Ectodermal cell (in vitro differentiated cells): ENCODE measurements around the gene NRP2.

Source experiments
- H3K27ac ChIP-seq: 2 replicates; pipeline ENCODE4 v1.7.0; 2013; ENCODE audit warnings: mild to moderate bottlenecking, low read depth, low read length; ENCODE audit not compliant: insufficient read depth, poor library complexity, severe bottlenecking
- H3K27me3 ChIP-seq: 2 replicates; pipeline ENCODE4 v1.7.0; 2013; ENCODE audit warnings: mild to moderate bottlenecking, low read length; ENCODE audit not compliant: insufficient read depth, control insufficient read depth, poor library complexity, severe bottlenecking
- H3K36me3 ChIP-seq: one replicate; pipeline ENCODE4 v1.7.0; 2013; ENCODE audit warnings: low read length; ENCODE audit not compliant: control insufficient read depth, insufficient read depth
- H3K4me1 ChIP-seq: one replicate; pipeline ENCODE4 v1.7.0; 2013; ENCODE audit warnings: low read length; ENCODE audit not compliant: control insufficient read depth, insufficient read depth
- H3K4me3 ChIP-seq: 2 replicates; pipeline ENCODE4 v1.7.0; 2013; ENCODE audit warnings: low read depth, low read length, control low read depth; ENCODE audit not compliant: insufficient read depth
- H3K9me3 ChIP-seq: 2 replicates; pipeline ENCODE4 v1.7.0; 2013; ENCODE audit warnings: mild to moderate bottlenecking, low read length, moderate library complexity; ENCODE audit not compliant: control insufficient read depth
- WGBS, 2 experiments: methylation state at CpG; one replicate each; pipeline ENCODE4 v1.1.7; 2013; ENCODE audit warnings: missing lambda C conversion rate in 2 of 2; 5-methylcytosine and 5-hydroxymethylcytosine counted together

The NRP2 gene

DNA sequence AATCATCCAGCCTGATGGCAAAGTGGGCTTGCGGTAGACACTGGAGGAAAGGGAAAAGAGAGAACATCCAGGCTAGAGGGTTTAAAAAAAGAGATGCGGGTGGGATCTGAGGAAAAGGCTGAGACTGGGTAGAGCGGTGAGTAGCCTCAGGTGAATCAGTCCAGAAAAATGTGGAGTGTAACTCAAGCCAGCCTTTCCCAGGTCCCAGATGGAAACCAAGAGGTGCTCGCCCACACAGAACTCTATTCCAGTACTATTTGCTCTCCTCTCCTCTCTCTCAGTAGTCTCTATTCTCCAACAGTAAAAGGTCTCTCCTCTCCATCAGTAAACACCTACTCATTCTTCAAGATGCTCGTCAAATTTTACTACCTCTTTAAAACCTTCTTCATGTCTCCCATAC is 38.3 kb upstream of the NRP2 start:
- Histone ChIP-seq H3K9me3 (no peaks in the 10 kb centered on the region), H3K27me3 (no peaks in the 10 kb centered on the region), H3K36me3 (no peaks in the 10 kb centered on the region), H3K4me1 (peaks cover 11% of the 10 kb centered on the region), H3K4me3 (no peak overlapping the region), H3K27ac (no peak overlapping the region)
- 94 to 95% methylated on average over 5 of the region's 5 CpGs for whole genome bisulfite sequencing, 2 experiments

DNA sequence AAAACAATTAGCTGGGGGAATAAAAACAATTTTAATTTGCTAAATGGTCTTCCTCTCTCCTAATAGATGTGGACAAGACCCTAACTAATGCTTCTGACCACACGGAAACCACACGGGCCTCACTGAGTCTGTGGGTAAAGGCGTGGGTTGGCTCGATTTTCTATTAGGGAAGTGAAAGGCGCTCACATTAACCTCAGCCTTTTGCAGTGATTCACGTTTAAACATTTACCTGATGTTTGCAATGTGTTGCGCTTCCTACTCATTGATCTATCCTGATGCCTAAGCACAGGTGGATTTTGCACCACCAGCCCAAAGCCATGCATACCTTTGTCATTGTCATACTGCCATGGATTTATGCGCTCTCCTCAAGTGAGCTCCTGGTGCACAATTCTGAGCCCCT is 35.6 kb upstream of the NRP2 start:
- 82 to 88% methylated on average over 8 of the region's 8 CpGs for WGBS, 2 experiments
- no peak overlapping the region for H3K4me3 ChIP-seq
- no peaks in the 10 kb centered on the region for H3K36me3 ChIP-seq
- no peaks in the 10 kb centered on the region for H3K9me3 ChIP-seq
- no peaks in the 10 kb centered on the region for H3K27me3 ChIP-seq
- no peak overlapping the region for H3K27ac ChIP-seq
- peaks cover 23% of the 10 kb centered on the region for H3K4me1 ChIP-seq

DNA sequence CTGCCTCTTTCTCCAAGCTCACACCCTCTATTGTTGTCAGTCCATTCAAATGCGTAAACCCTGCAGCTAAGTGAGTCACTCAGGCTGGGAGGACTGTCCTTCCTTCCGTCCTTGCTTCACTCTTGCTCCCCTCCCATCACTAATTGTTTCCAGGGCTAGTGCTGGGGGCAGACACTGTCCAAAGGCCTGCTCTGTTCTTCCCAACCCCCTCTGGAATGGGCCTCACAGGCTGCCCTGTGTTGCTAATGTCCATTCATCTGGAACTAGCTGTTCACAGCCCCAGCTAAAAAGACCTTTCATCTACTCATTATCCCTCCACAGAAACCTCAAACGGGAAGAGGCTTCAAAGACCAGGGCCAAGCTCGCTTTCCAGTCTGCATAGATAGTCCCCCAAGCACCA is 31.9 kb upstream of the NRP2 start:
- Histone ChIP-seq H3K27ac (no peak overlapping the region), H3K9me3 (no peaks in the 10 kb centered on the region)

DNA sequence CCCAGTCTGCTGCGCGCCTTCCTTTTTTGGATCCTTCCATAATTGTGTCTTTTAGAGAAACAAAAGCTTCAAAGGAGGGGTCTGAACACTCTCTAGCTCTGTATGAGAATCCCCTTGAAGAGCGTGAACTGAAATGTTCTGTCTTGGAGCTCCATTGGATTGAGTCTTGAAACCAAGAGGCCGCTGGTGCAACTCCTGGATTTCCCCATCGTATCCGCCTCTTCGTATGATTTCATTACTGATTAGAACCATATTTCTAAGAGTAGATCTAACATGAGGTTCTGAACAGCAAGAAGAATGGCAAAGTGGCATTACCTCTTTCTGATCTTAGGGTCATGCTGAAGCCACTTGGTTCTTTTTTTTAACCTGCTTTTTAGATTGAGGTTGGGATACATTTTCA is 31.4 kb upstream of the NRP2 start:
- H3K36me3 ChIP-seq: no peaks in the 10 kb centered on the region
- WGBS, 2 experiments: 86 to 94% methylated on average over 7 of the region's 7 CpGs
- no peak overlapping the region for H3K4me3 ChIP-seq
- no peaks in the 10 kb centered on the region for H3K9me3 ChIP-seq
- H3K27ac ChIP-seq: no peak overlapping the region
- peaks cover 13% of the 10 kb centered on the region for H3K4me1 ChIP-seq
- H3K27me3 ChIP-seq: no peaks in the 10 kb centered on the region

More for the DNA sequence above, 31.9 kb upstream of the NRP2 start:
- Histone ChIP-seq H3K27me3 (no peaks in the 10 kb centered on the region), H3K4me1 (peaks cover 13% of the 10 kb centered on the region), H3K36me3 (no peaks in the 10 kb centered on the region), H3K4me3 (no peak overlapping the region)
- 19 to 31% methylated on average over 4 of the region's 4 CpGs for WGBS, 2 experiments

DNA sequence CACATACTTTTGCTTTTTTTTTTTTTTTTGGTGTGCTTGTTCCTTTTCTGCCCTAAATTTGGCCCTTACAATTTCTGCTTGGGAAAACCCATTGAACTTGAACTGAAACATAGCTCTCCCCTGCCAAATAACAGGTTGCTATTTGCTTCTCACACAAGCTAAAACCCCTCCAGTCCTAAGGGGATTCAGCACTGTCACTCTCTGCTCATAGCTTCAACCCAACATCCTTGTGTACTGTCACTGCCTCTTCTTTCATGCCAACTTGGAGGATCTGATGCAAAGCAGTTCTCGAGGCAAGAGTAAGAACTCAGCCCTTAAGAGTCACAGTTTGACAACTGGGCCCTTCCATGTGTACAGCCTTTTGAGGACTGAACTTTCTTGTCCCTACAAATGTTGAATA is 30.6 kb upstream of the NRP2 start:
- Histone ChIP-seq H3K36me3 (no peaks in the 10 kb centered on the region), H3K27me3 (no peaks in the 10 kb centered on the region), H3K27ac (no peak overlapping the region), H3K4me1 (peaks cover 13% of the 10 kb centered on the region), H3K9me3 (no peaks in the 10 kb centered on the region), H3K4me3 (no peak overlapping the region)
- 0% methylated on average over 1 of the region's 1 CpG for WGBS, 2 experiments

DNA sequence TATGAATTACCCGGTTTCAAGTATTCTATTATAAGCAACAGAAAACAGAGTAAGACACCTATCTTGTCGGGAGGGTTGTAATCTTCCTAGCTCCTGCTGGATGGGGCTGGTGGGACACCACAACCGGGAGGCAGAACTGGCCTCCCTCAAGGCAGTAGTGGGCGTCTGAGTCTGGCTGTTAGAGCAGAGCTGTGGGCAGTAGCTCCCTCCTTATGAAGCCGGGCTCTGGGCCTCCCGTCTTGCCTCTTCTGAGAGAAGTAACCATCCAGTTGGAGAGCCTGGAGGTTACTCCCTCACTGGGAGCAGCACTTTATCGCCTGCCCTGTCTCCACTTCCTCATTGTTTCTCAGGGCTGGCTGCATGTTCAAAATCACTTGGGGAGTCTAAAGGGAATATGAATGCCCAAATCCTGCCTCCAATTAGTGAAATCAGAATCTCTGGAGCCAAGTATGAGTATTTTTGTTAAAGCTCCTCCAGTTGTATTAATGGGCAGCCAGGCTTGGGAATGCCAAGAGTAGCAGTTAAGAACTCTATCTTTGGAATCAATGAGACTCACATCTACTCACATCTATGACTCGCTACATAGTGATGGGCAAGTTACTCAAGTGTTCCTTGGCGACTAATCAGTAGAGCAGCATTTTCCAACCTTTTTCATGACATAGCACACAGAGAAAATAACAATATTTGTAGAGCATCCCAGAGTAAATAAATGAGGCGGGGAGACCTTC is 27.3 kb upstream of the NRP2 start:
- H3K27ac ChIP-seq: no peak overlapping the region
- H3K9me3 ChIP-seq: no peaks in the 10 kb centered on the region
- H3K27me3 ChIP-seq: no peaks in the 10 kb centered on the region
- H3K4me1 ChIP-seq: peaks cover 11% of the 10 kb centered on the region
- no peaks in the 10 kb centered on the region for H3K36me3 ChIP-seq
- 91 to 93% methylated on average over 10 of the region's 10 CpGs for WGBS, 2 experiments
- H3K4me3 ChIP-seq: no peak overlapping the region

DNA sequence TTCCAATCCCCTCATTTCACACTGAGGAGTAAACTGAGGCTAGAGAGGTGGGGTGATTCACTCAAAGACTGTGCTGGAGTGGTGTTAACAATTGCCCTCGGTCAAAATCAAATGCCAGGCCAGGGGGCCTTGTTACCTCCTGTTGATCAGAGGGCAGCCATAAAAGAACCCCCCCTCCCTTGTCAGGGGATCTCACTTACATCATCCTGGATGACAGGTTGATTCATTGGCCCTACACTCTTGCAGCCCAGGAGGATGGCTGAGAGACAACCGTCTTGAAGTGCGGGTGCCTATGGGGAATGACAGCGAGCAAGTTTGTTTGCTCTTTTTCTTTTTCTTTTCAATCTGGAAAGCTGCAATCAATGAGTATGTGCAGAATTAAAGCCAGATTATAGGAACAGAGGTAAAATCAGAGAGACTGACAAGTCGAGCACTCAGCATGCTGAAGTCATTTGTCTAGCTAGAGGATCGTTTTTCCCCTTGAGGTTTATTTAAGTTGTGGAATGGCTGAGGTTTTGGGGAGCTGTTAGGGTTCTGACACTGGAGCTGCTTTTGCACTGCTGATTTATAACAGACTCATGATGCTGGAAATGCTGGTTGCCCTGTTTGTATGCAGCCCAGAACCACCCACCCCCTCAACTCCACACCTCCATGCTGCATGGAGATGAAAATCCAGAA is 26.4 kb upstream of the NRP2 start:
- Histone ChIP-seq H3K9me3 (no peaks in the 10 kb centered on the region), H3K36me3 (no peaks in the 10 kb centered on the region), H3K27ac (no peak overlapping the region), H3K4me3 (no peak overlapping the region), H3K4me1 (peaks cover 2% of the 10 kb centered on the region), H3K27me3 (no peaks in the 10 kb centered on the region)
- 67 to 71% methylated on average over 6 of the region's 6 CpGs for WGBS, 2 experiments

DNA sequence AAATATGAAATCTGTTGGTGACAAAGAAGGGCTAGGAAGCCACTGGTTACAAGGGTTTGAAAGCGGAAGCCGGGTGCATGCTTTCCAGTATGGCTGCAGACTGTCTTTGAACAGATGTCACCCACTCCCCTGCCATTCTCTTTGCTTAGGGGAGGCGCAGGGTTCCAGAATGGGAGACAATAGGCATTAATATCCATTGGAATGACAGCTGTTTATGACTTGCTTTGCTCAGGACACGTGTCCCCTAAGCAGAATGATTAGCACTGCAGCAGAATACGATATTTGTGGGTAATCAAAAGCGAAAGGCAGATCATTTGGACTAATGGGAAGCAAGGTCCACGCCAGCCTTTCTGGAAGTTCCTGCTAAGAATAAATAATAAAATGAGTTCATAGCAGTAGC is 25.8 kb upstream of the NRP2 start:
- WGBS, 2 experiments: 84 to 85% methylated on average over 7 of the region's 7 CpGs
- Histone ChIP-seq H3K4me1 (no peaks in the 10 kb centered on the region), H3K27ac (no peak overlapping the region), H3K9me3 (no peaks in the 10 kb centered on the region), H3K36me3 (no peaks in the 10 kb centered on the region), H3K4me3 (no peak overlapping the region), H3K27me3 (no peaks in the 10 kb centered on the region)

DNA sequence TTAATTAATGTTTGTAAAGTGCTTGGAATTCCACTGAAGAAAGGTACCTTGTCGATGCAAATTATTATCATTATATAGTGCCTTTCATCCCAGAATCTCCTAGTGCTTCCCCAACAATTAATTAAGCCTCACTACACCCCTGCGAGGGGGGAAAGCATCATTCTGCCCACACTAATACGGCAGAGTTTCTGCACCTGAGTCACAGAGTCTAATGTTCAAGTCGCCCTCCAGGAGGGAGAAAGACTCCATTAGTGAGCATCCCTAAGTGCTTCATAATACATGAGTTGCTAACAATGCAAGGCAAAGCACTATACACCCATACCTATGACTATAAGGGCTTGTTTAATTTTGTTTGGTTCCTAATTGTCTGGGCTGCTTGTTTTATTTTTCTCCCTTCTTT is 25.4 kb upstream of the NRP2 start:
- H3K27me3 ChIP-seq: no peaks in the 10 kb centered on the region
- no peaks in the 10 kb centered on the region for H3K36me3 ChIP-seq
- no peaks in the 10 kb centered on the region for H3K4me1 ChIP-seq
- 93 to 94% methylated on average over 4 of the region's 4 CpGs for WGBS, 2 experiments
- no peaks in the 10 kb centered on the region for H3K9me3 ChIP-seq
- H3K27ac ChIP-seq: no peak overlapping the region
- no peak overlapping the region for H3K4me3 ChIP-seq

DNA sequence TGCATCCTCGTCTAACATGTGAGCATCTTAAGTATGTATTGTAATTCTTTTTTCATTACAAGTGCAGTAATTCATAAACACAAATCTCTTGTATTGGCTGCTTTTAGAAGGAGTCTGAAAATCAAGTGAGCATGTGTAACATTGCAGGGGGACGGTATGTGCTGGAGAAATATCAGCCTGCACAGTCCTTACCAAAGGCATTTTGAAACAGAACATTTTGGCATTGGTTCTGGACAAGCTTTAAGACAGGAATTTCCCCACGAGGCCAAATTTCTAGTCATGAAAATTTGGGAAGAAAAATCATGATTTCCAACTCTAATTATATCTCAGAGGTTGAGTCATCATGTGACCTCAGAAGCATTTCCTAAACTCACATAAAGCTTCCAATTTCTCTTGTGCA is 24.7 kb upstream of the NRP2 start:
- no peaks in the 10 kb centered on the region for H3K9me3 ChIP-seq
- 90 to 96% methylated on average over 2 to 3 of the region's 3 CpGs for WGBS, 2 experiments
- no peaks in the 10 kb centered on the region for H3K36me3 ChIP-seq
- H3K4me1 ChIP-seq: no peaks in the 10 kb centered on the region
- H3K27ac ChIP-seq: no peak overlapping the region
- peaks cover 3% of the 10 kb centered on the region for H3K27me3 ChIP-seq
- H3K4me3 ChIP-seq: no peak overlapping the region
